ENCODE data around the gene ANKRD28.

ANKRD28 gene

GRCh38 chr3:15831927-15832326 lies 34.1 kb upstream of the ANKRD28 start:
- no peak for DNase-seq (ENCODE audit: low read depth)
- in situ Hi-C loops (cut with HindIII; ENCODE audit: low sequenced_read_pairs): no loop called here

GRCh38 chr3:15825016-15825415 lies 27.2 kb upstream of the ANKRD28 start:
- H3K4me3 ChIP-seq (ENCODE audit: low read depth, low read length): no peak overlapping the region
- in situ Hi-C loops (cut with HindIII; ENCODE audit: low sequenced_read_pairs): no loop called here
- DNase-seq (ENCODE audit: low read depth): no peak
- TF ChIP-seq CTCF (IDR thresholded peaks at IDR 0.05; ENCODE audit: low read depth, low read length, missing control alignments): no peak

More at GRCh38 chr3:15831927-15832326, 34.1 kb upstream of the ANKRD28 start:
- no peak for TF ChIP-seq CTCF (IDR thresholded peaks at IDR 0.05; ENCODE audit: low read depth, low read length, missing control alignments)
- H3K4me3 ChIP-seq (ENCODE audit: low read depth, low read length): no peak overlapping the region

- DNase-seq (ENCODE audit: low read depth): no peak
- no peak overlapping the region for H3K4me3 ChIP-seq (ENCODE audit: low read depth, low read length)
- no peak for TF ChIP-seq CTCF (IDR thresholded peaks at IDR 0.05; ENCODE audit: low read depth, low read length, missing control alignments)
- in situ Hi-C loops (cut with HindIII; ENCODE audit: low sequenced_read_pairs): no loop called here
These were observed 25.3 kb upstream of the ANKRD28 start for GRCh38 chr3:15823092-15823491.

- no peak overlapping the region for H3K4me3 ChIP-seq (ENCODE audit: low read depth, low read length)
- DNase-seq (ENCODE audit: low read depth): no peak
- TF ChIP-seq CTCF (IDR thresholded peaks at IDR 0.05; ENCODE audit: low read depth, low read length, missing control alignments): no peak
- in situ Hi-C loops (cut with HindIII; ENCODE audit: low sequenced_read_pairs): no loop called here
These were observed 24.5 kb upstream of the ANKRD28 start for GRCh38 chr3:15822281-15822680.

- in situ Hi-C loops (cut with HindIII; ENCODE audit: low sequenced_read_pairs): no loop called here
- peak; percentile 15 for TF ChIP-seq CTCF (IDR thresholded peaks at IDR 0.05; ENCODE audit: low read depth, low read length, missing control alignments)
- no peak for DNase-seq (ENCODE audit: low read depth)
- no peak overlapping the region for H3K4me3 ChIP-seq (ENCODE audit: low read depth, low read length)
These were observed 23.1 kb upstream of the ANKRD28 start for GRCh38 chr3:15820911-15821310.

GRCh38 chr3:15819576-15819975 lies 21.8 kb upstream of the ANKRD28 start:
- in situ Hi-C loops (cut with HindIII; ENCODE audit: low sequenced_read_pairs): no loop called here
- DNase-seq (ENCODE audit: low read depth): no peak
- no peak for TF ChIP-seq CTCF (IDR thresholded peaks at IDR 0.05; ENCODE audit: low read depth, low read length, missing control alignments)
- no peak overlapping the region for H3K4me3 ChIP-seq (ENCODE audit: low read depth, low read length)

- in situ Hi-C loops (cut with HindIII; ENCODE audit: low sequenced_read_pairs): no loop called here
- no peak overlapping the region for H3K4me3 ChIP-seq (ENCODE audit: low read depth, low read length)
- DNase-seq (ENCODE audit: low read depth): no peak
- no peak for TF ChIP-seq CTCF (IDR thresholded peaks at IDR 0.05; ENCODE audit: low read depth, low read length, missing control alignments)
These were observed 21.3 kb upstream of the ANKRD28 start for GRCh38 chr3:15819043-15819442.

Data from astrocyte of the cerebellum (primary cell).